Nephron progenitor cell (in vitro differentiated cells): ENCODE results near the gene DNASE1L3.

Source experiments
- DNase-seq: peaks from one replicate; pipeline ENCODE4 v3.0.0; 2021
- H3K27ac Mint-ChIP-seq: 2 replicates; pipeline ENCODE4 v1.8.0; 2021; ENCODE audit warnings: mild to moderate bottlenecking, moderate library complexity, mixed read lengths
- H3K27me3 Mint-ChIP-seq: 2 replicates; pipeline ENCODE4 v1.8.0; 2021; ENCODE audit warnings: mild to moderate bottlenecking, low read depth, mixed read lengths; ENCODE audit not compliant: poor library complexity
- H3K36me3 Mint-ChIP-seq: 2 replicates; pipeline ENCODE4 v1.8.0; 2021; ENCODE audit warnings: low read depth, mixed read lengths
- H3K4me1 Mint-ChIP-seq: 2 replicates; pipeline ENCODE4 v1.8.0; 2021; ENCODE audit warnings: mixed read lengths
- H3K4me3 Mint-ChIP-seq: 2 replicates; pipeline ENCODE4 v1.8.0; 2021; ENCODE audit warnings: mild to moderate bottlenecking, moderate library complexity, mixed read lengths
- H3K9me3 Mint-ChIP-seq: 2 replicates; pipeline ENCODE4 v1.8.0; 2021; ENCODE audit warnings: mild to moderate bottlenecking, moderate library complexity, mixed read lengths
- TF ChIP-seq, protein P1 (sequence below): fragments of 200-600 bp; sonication (generic); IDR thresholded peaks from 2 replicates; pipeline ENCODE4 v1.5.0; 2021; ENCODE audit warnings: antibody characterized with exemption

DNASE1L3 gene

DNA sequence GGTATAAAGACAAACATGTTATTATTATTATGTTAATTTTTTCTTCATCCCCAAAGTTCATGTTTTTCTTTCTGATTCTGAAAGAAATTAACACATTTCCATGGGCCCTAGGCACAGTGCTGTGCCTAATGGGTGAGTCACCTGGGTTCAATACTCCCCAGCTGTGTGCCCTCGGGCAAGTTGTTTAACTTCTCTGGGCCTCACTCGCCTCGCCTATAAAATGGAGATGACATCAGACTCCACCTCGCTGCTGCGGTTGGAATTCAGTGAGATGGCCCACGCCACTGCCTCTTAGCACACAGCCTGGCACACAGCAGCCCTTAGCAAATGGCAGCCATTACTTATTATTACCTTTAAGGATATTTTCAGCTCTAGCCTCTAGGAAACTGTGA is 22.6 kb downstream of the DNASE1L3 start:
- H3K4me1 Mint-ChIP-seq, result peaks cover 50% of the 10 kb centered on the region

DNA sequence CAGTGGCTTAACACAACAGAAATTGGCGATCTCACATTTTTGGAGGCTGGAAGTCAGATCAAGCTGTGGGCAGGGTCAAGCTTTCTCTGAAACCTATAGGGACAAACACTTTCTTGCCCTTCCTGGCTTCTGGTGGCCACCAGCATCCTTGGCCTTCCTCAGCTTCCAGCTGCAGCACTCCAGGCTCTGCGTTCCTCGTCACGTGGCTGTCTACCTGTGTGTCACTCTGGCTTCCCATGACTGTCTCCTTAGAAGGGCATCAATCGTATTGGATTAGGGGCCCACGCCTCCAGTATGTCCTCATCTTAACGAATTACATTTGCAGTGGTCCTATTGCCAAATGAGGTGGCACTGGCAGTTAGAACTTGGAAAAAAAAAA is 25.8 kb downstream of the DNASE1L3 start:
- no peak overlapping the region for H3K27ac Mint-ChIP-seq
- H3K4me1 Mint-ChIP-seq, result peaks cover 23% of the 10 kb centered on the region
- H3K4me3 Mint-ChIP-seq, result no peak overlapping the region
- peaks cover 33% of the 10 kb centered on the region for H3K27me3 Mint-ChIP-seq
- TF ChIP-seq, protein P1, sequence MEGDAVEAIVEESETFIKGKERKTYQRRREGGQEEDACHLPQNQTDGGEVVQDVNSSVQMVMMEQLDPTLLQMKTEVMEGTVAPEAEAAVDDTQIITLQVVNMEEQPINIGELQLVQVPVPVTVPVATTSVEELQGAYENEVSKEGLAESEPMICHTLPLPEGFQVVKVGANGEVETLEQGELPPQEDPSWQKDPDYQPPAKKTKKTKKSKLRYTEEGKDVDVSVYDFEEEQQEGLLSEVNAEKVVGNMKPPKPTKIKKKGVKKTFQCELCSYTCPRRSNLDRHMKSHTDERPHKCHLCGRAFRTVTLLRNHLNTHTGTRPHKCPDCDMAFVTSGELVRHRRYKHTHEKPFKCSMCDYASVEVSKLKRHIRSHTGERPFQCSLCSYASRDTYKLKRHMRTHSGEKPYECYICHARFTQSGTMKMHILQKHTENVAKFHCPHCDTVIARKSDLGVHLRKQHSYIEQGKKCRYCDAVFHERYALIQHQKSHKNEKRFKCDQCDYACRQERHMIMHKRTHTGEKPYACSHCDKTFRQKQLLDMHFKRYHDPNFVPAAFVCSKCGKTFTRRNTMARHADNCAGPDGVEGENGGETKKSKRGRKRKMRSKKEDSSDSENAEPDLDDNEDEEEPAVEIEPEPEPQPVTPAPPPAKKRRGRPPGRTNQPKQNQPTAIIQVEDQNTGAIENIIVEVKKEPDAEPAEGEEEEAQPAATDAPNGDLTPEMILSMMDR, result no peak
- DNase-seq, result no peak
- no peaks in the 10 kb centered on the region for H3K9me3 Mint-ChIP-seq
- no peaks in the 10 kb centered on the region for H3K36me3 Mint-ChIP-seq

More for the DNA sequence above, 22.6 kb downstream of the DNASE1L3 start:
- no peaks in the 10 kb centered on the region for H3K36me3 Mint-ChIP-seq
- no peak for DNase-seq
- no peak overlapping the region for H3K4me3 Mint-ChIP-seq
- H3K27me3 Mint-ChIP-seq, result peaks cover 25% of the 10 kb centered on the region
- no peaks in the 10 kb centered on the region for H3K9me3 Mint-ChIP-seq
- H3K27ac Mint-ChIP-seq, result no peak overlapping the region
- TF ChIP-seq, protein P1, result no peak

DNA sequence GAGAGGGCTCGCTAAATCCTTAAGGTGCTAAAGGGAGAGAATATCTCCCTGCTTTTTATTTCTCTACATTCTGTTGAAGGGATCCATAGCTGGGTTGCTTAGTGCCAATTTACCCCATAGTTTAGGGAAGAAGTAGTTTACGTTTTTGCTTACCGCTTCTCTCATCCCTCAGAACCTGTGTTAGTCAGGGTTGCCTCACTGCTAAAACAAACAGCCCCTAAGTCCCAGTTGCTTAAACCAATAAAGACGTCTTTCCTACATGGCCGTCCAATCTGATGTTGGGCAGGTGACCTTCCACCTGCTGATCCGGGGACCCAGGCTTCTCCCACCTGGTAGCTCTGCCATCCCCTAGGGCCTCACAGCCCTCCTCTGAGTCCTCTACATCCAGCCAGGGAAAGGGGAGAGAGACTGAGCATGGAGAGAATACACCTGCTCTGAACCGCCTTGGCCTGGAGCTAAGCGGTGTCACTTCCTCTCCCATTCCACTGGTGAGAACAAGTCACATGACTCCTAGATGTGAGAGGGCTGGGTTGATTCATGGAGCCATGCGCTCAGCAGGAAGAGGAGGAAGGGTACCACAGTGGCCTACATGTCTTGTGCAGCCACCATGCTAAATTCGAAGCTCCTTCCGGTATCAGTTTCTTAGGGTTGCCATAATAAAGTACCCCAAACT is 26.3 kb downstream of the DNASE1L3 start:
- Mint-ChIP-seq H3K4me3 (no peak overlapping the region), H3K9me3 (no peaks in the 10 kb centered on the region), H3K4me1 (peaks cover 19% of the 10 kb centered on the region), H3K36me3 (no peaks in the 10 kb centered on the region), H3K27me3 (peaks cover 33% of the 10 kb centered on the region), H3K27ac (no peak overlapping the region)
- TF ChIP-seq, protein P1, result no peak
- no peak for DNase-seq

DNA sequence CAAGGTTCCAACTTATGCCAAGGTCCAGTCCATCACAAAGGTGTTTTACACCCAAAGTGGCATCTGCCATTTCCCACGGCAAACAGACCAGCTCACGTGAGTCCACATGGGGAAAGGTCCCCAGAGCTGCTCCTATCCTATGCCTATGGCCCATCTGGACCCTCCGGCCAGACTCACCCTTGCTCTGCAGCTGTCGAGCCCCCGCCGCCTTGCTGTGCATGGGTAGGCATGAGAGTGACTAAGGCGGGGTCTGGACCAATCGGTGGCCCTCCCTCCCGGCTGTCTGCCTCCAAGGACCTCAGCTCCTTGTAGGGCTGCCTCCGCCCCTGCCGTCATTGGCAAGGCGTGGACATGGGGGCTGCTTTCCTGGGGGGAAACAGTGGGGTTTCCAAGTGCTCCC is 26.9 kb downstream of the DNASE1L3 start:
- H3K27me3 Mint-ChIP-seq, result peaks cover 32% of the 10 kb centered on the region
- H3K27ac Mint-ChIP-seq, result no peak overlapping the region
- TF ChIP-seq, protein P1, result no peak
- H3K36me3 Mint-ChIP-seq, result no peaks in the 10 kb centered on the region
- DNase-seq, result no peak
- no peak overlapping the region for H3K4me3 Mint-ChIP-seq
- peaks cover 13% of the 10 kb centered on the region for H3K4me1 Mint-ChIP-seq
- no peaks in the 10 kb centered on the region for H3K9me3 Mint-ChIP-seq

DNA sequence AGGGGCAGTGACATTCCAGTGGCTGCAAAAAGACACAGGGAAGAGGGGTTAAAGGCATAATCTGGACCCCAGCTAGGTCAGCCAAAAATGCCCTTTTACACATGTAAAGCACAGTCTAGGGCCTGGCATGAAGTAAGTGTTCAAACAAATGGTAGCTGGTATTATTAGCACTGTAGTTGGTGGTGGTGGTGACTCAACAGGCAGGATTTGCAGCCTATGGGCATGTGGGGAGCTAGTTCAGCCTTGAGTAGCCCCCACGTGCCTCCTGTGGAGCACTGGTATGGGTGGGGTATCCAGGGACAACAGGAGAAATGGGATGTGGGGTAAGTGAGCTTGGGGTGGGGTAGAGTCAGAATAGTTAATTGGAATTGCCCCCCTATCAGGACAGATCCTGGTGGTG is 27.6 kb downstream of the DNASE1L3 start:
- H3K36me3 Mint-ChIP-seq, result no peaks in the 10 kb centered on the region
- no peak for DNase-seq
- no peak overlapping the region for H3K4me3 Mint-ChIP-seq
- H3K9me3 Mint-ChIP-seq, result no peaks in the 10 kb centered on the region
- H3K4me1 Mint-ChIP-seq, result peaks cover 7% of the 10 kb centered on the region
- TF ChIP-seq, protein P1, result no peak
- peaks cover 39% of the 10 kb centered on the region for H3K27me3 Mint-ChIP-seq
- no peak overlapping the region for H3K27ac Mint-ChIP-seq

DNA sequence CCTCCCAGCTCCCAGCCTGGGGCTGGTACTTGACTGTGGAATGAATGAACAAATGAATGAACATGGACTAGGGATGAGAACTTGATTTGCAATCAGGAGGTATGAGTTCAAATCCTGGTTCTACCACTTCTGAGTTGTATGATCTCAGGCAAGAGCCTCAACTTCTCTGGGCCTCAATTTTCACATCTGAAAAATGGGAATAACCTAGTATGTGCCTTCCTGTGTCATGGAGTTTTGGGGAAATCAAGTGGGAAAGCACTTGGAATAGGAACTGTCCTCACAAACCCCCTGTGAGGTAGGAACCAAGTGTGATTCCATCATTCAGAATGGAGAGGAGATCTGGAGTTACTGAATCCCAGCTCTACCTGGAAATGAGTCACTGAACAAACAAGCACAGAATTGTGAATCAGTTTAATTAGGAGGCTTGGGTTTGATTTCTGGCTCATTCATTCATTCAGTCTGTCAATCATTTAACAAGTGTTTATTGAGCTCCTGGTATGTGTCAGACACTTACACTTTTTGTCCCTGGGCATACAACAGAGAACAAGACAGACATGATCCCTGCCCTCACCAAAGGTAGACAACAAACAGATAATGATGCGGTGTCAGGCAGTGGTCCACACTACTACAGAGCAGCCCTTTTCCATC is 29.7 kb downstream of the DNASE1L3 start:
- H3K36me3 Mint-ChIP-seq, result no peaks in the 10 kb centered on the region
- no peak overlapping the region for H3K27ac Mint-ChIP-seq
- TF ChIP-seq, protein P1, result no peak
- H3K4me1 Mint-ChIP-seq, result no peaks in the 10 kb centered on the region
- no peak for DNase-seq
- no peaks in the 10 kb centered on the region for H3K9me3 Mint-ChIP-seq
- H3K27me3 Mint-ChIP-seq, result peaks cover 40% of the 10 kb centered on the region
- no peak overlapping the region for H3K4me3 Mint-ChIP-seq
